ENCODE results near the gene CD58.
"Not testable (repeated sequence)": the region's sequence is repeated elsewhere in the genome, so short reads cannot be mapped to it uniquely, and the experiment has no call there.

CD58 gene

GRCh38 chr1:116596742-116597307 is 26.0 kb upstream of the CD58 start:
- not testable (repeated sequence) for DNase-seq (ENCODE audit: low read depth in 2 of 2); H3K4me3 ChIP-seq (replicated peaks in 1 of 2; ENCODE audit: low read depth in 2 of 2, low read length in 2 of 2)

- DNase-seq (ENCODE audit: low read depth in 2 of 2) = peak; percentile 45 to 55
- not testable (repeated sequence) for H3K4me3 ChIP-seq (replicated peaks in 1 of 2; ENCODE audit: low read depth in 2 of 2, low read length in 2 of 2)
Measured at GRCh38 chr1:116595946-116596741, 25.3 kb upstream of the CD58 start.

GRCh38 chr1:116595065-116595840 is 24.4 kb upstream of the CD58 start:
- DNase-seq (ENCODE audit: low read depth in 2 of 2) = peak; percentile 22 to 32
- peak; percentile 59 for TF ChIP-seq CTCF (IDR thresholded peaks at IDR 0.05; ENCODE audit: low read depth, low read length)
- not testable (repeated sequence) for H3K4me3 ChIP-seq (replicated peaks in 1 of 2; ENCODE audit: low read depth in 2 of 2, low read length in 2 of 2)

More at GRCh38 chr1:116595946-116596741, 25.3 kb upstream of the CD58 start:
- TF ChIP-seq CTCF (IDR thresholded peaks at IDR 0.05; ENCODE audit: low read depth, low read length) = peak; percentile 43

GRCh38 chr1:116593977-116594376 is 23.2 kb upstream of the CD58 start:
- H3K4me3 ChIP-seq (replicated peaks in 1 of 2; ENCODE audit: low read depth in 2 of 2, low read length in 2 of 2); DNase-seq (ENCODE audit: low read depth in 2 of 2): not testable (repeated sequence)

- not testable (repeated sequence) for DNase-seq (ENCODE audit: low read depth in 2 of 2); H3K4me3 ChIP-seq (replicated peaks in 1 of 2; ENCODE audit: low read depth in 2 of 2, low read length in 2 of 2)
Measured at GRCh38 chr1:116593401-116593800, 22.6 kb upstream of the CD58 start.

- not testable (repeated sequence) for H3K4me3 ChIP-seq (replicated peaks in 1 of 2; ENCODE audit: low read depth in 2 of 2, low read length in 2 of 2); DNase-seq (ENCODE audit: low read depth in 2 of 2)
Measured at GRCh38 chr1:116591951-116592605, 21.3 kb upstream of the CD58 start.

- not testable (repeated sequence) for H3K4me3 ChIP-seq (replicated peaks in 1 of 2; ENCODE audit: low read depth in 2 of 2, low read length in 2 of 2)
- DNase-seq (ENCODE audit: low read depth in 2 of 2) = peak in 1 of 2 donors; percentile 32
Measured at GRCh38 chr1:116591006-116591950, 20.5 kb upstream of the CD58 start.

GRCh38 chr1:116590359-116591005 is 19.7 kb upstream of the CD58 start:
- DNase-seq (ENCODE audit: low read depth in 2 of 2) = not testable (repeated sequence)

GRCh38 chr1:116589101-116589735 is 18.4 kb upstream of the CD58 start:
- DNase-seq (ENCODE audit: low read depth in 2 of 2) = peak in 1 of 2 donors; percentile 47
- H3K4me3 ChIP-seq (replicated peaks in 1 of 2; ENCODE audit: low read depth in 2 of 2, low read length in 2 of 2) = not testable (repeated sequence)

More at GRCh38 chr1:116590359-116591005, 19.7 kb upstream of the CD58 start:
- H3K4me3 ChIP-seq (replicated peaks in 1 of 2; ENCODE audit: low read depth in 2 of 2, low read length in 2 of 2) = not testable (repeated sequence)
